ENCODE results near the gene RNF38. TPM values are rescaled to one million over a fixed set of nuclear protein-coding genes. Genes with fewer than 3 reads are reported as not detected.
"Not testable (repeated sequence)": the region's sequence is repeated elsewhere in the genome, so short reads cannot be mapped to it uniquely, and the experiment has no call there.

Gene RNF38
- total RNA-seq, 4 donors from 2014 or later = 17.3 to 27.0 (median 23.4) TPM

DNA sequence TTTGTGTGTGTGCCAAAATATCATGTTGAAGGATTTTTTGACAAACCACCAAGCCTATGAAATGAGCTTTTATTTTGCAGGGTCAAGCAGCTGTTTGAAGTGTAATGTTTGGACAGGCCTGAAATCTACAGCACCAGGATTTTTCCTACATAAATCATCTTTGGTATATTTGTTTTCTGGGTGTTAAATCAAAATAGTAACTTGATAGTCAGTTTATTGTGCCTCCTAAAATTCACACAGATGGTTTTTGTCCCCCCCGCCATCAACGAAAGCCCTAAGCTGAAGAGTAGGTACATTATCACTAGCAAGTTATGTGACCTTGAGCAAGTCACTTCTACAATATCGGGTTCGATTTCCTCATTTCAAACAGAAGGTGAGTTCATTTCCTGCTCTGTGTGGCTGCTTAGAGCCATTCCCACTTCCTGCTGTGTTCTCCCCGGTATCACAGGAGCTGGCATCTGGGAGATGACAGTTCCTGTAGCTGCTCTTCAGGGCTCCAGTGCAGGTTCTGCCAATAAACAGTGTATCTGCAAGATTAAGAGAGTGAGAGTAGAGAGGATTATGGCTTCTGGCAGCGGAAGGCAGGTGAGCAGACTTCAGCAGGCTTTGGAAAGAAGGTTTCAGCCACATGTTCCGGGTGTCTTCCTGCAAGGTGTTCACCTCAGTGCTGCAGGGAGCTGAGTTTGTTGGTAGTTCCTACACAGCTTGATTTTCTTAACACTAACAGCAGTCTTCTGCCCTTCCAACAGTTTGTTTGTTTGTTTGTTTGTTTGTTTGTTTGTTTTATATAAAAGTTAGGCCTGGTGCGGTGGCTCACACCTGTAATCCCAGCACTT, 93.4 kb downstream of the RNF38 start:
- intact Hi-C loops (cut with DNase I; ENCODE audit: low total_unique reads) = no loop called here
- TF ChIP-seq POLR2A (IDR thresholded peaks at IDR 0.05) = no peak
- TF ChIP-seq CTCF (IDR thresholded peaks at IDR 0.05) = no peak
- 71 to 73% methylated on average over 8 of the region's 8 CpGs for WGBS, 2 donors
- no peak overlapping the region for H3K4me3 ChIP-seq (ENCODE audit: low read depth, poor library complexity, severe bottlenecking)
- no peak for DNase-seq (ENCODE audit: low spot score in 2 of 2)

DNA sequence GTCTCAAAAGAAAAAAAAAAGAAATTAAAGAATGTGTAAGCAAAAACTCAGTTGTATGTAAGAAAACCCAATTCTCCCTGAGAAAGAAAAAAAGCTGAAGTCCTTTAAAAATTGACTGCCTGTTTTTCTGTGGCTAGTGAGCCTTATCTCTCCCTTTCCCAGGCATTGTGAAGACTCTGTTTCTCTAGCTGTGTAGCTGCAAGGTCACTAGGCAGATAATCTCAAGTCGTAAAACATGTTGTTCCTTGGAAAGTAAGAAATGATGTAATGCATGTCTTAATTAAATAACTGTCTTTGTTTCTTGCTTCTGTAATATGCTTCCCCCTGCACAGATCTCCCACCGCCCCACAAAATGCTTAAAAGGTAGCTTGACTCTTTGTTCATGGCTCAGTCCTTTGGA, 95.7 kb downstream of the RNF38 start:
- DNase-seq (ENCODE audit: low spot score in 2 of 2); H3K4me3 ChIP-seq (ENCODE audit: low read depth, poor library complexity, severe bottlenecking); intact Hi-C loops (cut with DNase I; ENCODE audit: low total_unique reads): not testable (repeated sequence)
- WGBS, 2 donors = 75 to 77% methylated on average over 2 of the region's 2 CpGs

GRCh38 chr9:36301227-36301626, 98.8 kb downstream of the RNF38 start:
- no peak overlapping the region for H3K4me3 ChIP-seq (ENCODE audit: low read depth, poor library complexity, severe bottlenecking)
- TF ChIP-seq CTCF (IDR thresholded peaks at IDR 0.05) = no peak
- no peak for TF ChIP-seq POLR2A (IDR thresholded peaks at IDR 0.05)
- intact Hi-C loops (cut with DNase I; ENCODE audit: low total_unique reads) = no loop called here
- WGBS, 2 donors = 80 to 87% methylated on average over 5 of the region's 5 CpGs
- DNase-seq (ENCODE audit: low spot score in 2 of 2) = no peak

DNA sequence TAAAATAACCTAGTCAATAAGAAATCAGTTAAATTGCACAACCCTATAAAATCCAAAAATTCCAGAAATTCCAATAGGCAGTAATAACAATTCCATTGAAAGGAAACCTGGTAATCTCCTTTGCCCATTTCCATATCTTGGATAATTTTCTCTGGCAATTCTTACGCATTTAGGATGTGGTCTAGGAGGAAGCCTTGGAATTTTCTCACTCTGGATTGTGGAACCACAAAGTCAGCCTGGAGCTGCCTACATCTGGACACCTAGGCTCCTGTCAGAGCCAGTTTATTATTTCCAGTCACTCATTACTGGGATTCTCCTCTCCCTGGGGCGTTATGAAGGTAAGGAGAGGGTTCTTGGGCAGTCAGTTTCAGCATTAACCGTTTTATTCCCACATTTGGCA, 101.5 kb downstream of the RNF38 start:
- intact Hi-C loops (cut with DNase I; ENCODE audit: low total_unique reads) = no loop called here
- H3K4me3 ChIP-seq (ENCODE audit: low read depth, poor library complexity, severe bottlenecking) = no peak overlapping the region
- 60 to 73% methylated on average over 3 of the region's 3 CpGs for WGBS, 2 donors
- no peak for DNase-seq (ENCODE audit: low spot score in 2 of 2)
- TF ChIP-seq CTCF (IDR thresholded peaks at IDR 0.05) (no peak), POLR2A (IDR thresholded peaks at IDR 0.05) (no peak)

DNA sequence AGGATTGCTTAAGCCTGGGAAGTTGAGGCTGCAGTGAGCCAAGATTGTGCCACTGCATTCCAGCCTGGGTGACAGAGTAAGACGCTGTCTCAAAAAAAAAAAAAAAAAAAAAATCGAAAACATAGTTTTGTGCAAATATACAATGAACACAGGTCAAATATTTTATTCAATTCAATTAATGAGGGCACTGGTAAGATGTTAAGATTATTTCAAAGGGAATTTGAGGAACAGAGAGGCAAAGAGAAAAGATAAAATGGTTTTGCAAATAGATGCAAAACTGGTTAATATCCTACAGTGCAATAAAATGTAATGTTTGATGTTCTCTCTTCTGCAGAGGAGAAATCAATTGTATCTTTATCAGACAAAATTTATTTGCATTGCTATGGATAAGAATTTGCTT, 102.3 kb downstream of the RNF38 start:
- intact Hi-C loops (cut with DNase I; ENCODE audit: low total_unique reads) = no loop called here
- WGBS, 2 donors = 85 to 96% methylated on average over 2 of the region's 2 CpGs
- DNase-seq (ENCODE audit: low spot score in 2 of 2) = no peak
- no peak overlapping the region for H3K4me3 ChIP-seq (ENCODE audit: low read depth, poor library complexity, severe bottlenecking)
- TF ChIP-seq POLR2A (IDR thresholded peaks at IDR 0.05) = no peak
- TF ChIP-seq CTCF (IDR thresholded peaks at IDR 0.05) = no peak

DNA sequence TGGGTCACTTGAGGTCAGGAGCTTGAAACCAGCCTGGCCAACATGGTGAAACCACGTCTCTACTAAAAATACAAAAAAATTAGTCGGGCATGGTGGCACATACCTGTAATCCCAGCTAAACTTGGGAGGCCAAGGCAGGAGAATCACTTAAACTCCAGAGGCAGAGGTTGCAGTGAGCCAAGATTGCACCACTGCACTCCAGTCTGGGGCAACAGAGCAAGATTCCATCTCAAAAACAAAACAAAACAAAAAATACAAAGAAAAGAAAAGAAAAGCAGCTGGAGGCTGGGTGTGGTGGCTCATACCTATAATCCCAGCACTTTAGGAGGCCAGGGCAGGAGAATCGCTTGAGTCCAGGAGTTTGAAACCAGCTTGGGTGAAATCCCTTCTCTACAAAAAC, 105.1 kb downstream of the RNF38 start:
- 87 to 97% methylated on average over 3 of the region's 3 CpGs for WGBS, 2 donors
- DNase-seq (ENCODE audit: low spot score in 2 of 2); intact Hi-C loops (cut with DNase I; ENCODE audit: low total_unique reads): not testable (repeated sequence)

GRCh38 chr9:36293918-36294317, 106.2 kb downstream of the RNF38 start:
- WGBS, 2 donors = 89% methylated on average over 5 of the region's 5 CpGs
- intact Hi-C loops (cut with DNase I; ENCODE audit: low total_unique reads) = no loop called here
- TF ChIP-seq POLR2A (IDR thresholded peaks at IDR 0.05) (no peak), CTCF (IDR thresholded peaks at IDR 0.05) (no peak)

More for the DNA sequence above, 105.1 kb downstream of the RNF38 start:
- not testable (repeated sequence) for H3K4me3 ChIP-seq (ENCODE audit: low read depth, poor library complexity, severe bottlenecking)

More at GRCh38 chr9:36293918-36294317, 106.2 kb downstream of the RNF38 start:
- DNase-seq (ENCODE audit: low spot score in 2 of 2) = no peak
- H3K4me3 ChIP-seq (ENCODE audit: low read depth, poor library complexity, severe bottlenecking) = no peak overlapping the region

Data from lower leg skin (tissue), 4 donors.